ENCODE results near the gene ZNF337.

GRCh38 chr20:25699914-25700313 lies 3.3 kb upstream of the ZNF337 start:
- TF ChIP-seq SREBF2 (IDR thresholded peaks at IDR 0.05; ENCODE audit: low read length) = no peak
- no peak for TF ChIP-seq ATF2 (IDR thresholded peaks at IDR 0.05; ENCODE audit: low read length)
- TF ChIP-seq POLR2A (IDR thresholded peaks at IDR 0.05; ENCODE audit: low read depth, low read length) = no peak
- TF ChIP-seq CTCF (IDR thresholded peaks at IDR 0.05 in 2 of 3, conservative IDR thresholded peaks at IDR 0.05 in 1 of 3; ENCODE audit: control insufficient read depth in 2 of 3, extremely low read depth in 1 of 3, insufficient read depth in 1 of 3, low read depth in 3 of 3, low read length in 3 of 3) = no peak
